NCI-H1092 treated with DMSO at 0.1 percent for 48 hours (cell line): Measurements from ENCODE around the gene MINDY4.

Experiments used
- DNase-seq: peaks from one replicate; lab custom pipeline; 2025; lab: John Stamatoyannopoulos, UW

MINDY4 gene

GRCh38 chr7:30932562-30932961 is 161.3 kb downstream of the MINDY4 start:
- DNase-seq: no peak

GRCh38 chr7:30933124-30933974 is 162.1 kb downstream of the MINDY4 start:
- peak; percentile 55 for DNase-seq

GRCh38 chr7:30934225-30934624 is 163.0 kb downstream of the MINDY4 start:
- no peak for DNase-seq

- DNase-seq: no peak
Observed at GRCh38 chr7:30934732-30935568, 163.7 kb downstream of the MINDY4 start.

GRCh38 chr7:30935569-30935877 is 164.3 kb downstream of the MINDY4 start:
- DNase-seq: no peak

- no peak for DNase-seq
Observed at GRCh38 chr7:30936650-30937245, 165.5 kb downstream of the MINDY4 start.

GRCh38 chr7:30937416-30937815 is 166.2 kb downstream of the MINDY4 start:
- no peak for DNase-seq

GRCh38 chr7:30938435-30939316 is 167.5 kb downstream of the MINDY4 start:
- DNase-seq: peak; percentile 85

GRCh38 chr7:30941582-30942323 is 170.5 kb downstream of the MINDY4 start:
- DNase-seq: no peak
